ENCODE data around the gene ALAD. TPM values are rescaled to one million over a fixed set of nuclear protein-coding genes. Genes with fewer than 3 reads are reported as not detected.

The ALAD gene
- total RNA-seq, 1 donor from 2014 or later: 129 TPM

Other genes starting within 250 kb of the ALAD start
- gene FKBP15, start 180.0 kb downstream of the ALAD start, total RNA-seq: 18.1 TPM
- gene SLC31A1, start 179.7 kb downstream of the ALAD start, total RNA-seq: 9.4 TPM
- 40.1 TPM for gene CDC26, start 125.7 kb downstream of the ALAD start, total RNA-seq
- 11.0 TPM for gene PRPF4, start 125.6 kb downstream of the ALAD start, total RNA-seq
- not detected for gene RNF183, start 97.9 kb downstream of the ALAD start, total RNA-seq
- 13.8 TPM for gene WDR31, start 61.0 kb downstream of the ALAD start, total RNA-seq
- 0.24 TPM for gene BSPRY, start 51.7 kb downstream of the ALAD start, total RNA-seq
- gene HDHD3, start 24.3 kb downstream of the ALAD start, total RNA-seq: 9.8 TPM
- 20.6 TPM for gene POLE3, start 9.4 kb upstream of the ALAD start, total RNA-seq
- gene C9orf43, start 9.5 kb upstream of the ALAD start, total RNA-seq: 0.27 TPM
- 138 TPM for gene RGS3, start 62.4 kb upstream of the ALAD start, total RNA-seq